ENCODE measurements around the gene TEPSIN. TPM values are rescaled to one million over a fixed set of nuclear protein-coding genes. Genes with fewer than 3 reads are reported as not detected.
A peak's percentile ranks its signal among the peaks of the same experiment; 100 is the strongest.

TEPSIN gene
- total and polyA plus RNA-seq, 2 of the 8 experiments (the other 6 are each of a cell fraction or from before 2014, with no cell fraction given), result 22.9 to 28.0 TPM

DNA sequence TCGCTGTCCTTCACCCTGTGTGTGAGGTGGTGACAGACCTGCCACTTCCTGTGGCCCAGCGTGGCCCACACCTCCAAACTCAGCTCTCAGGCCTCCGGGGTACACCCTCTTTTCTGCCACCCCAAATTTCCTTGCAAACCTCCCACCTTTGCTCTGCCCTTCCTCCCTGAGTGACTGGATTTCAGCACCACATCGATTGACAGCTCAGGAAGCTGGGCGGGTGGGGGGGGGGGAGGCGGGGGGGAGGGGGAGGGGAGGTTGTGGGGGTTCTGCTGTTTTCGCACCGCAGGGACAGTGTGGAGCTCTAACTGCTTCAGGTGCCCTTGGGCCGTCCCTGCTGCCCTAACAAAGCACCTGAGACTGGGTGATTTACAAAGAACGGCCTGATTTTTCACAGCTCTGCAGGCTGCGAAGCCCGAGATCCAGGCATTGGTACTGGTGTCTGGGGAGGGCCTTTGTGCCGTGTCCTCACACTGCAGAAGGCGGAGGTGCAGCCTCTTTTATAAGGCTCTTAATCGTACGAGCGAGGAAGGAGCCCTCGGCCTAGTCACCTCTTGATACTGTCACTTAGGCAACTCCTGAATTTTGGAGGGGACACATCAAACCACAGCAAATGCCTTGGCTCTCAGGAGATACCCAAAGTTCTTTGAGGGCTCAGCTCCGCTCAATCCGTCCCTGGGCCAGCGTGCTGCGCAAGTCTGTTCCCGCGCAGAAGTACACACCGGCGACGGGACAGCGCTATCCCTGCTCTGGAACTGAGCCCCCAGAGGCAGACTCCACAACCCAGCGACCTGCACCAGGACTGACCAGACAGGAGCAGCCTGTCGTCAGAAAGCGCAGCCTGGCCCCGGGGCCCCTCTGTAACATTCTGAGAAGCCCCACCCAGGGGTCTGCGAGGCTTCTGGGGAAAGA, 3.8 kb upstream of the TEPSIN start:
- no peak overlapping the region for H3K56ac ChIP-seq (replicated peaks; ENCODE audit: insufficient read length, low read depth, low read length)
- H3K14ac ChIP-seq (ENCODE audit: insufficient read length), result no peak overlapping the region
- no peak overlapping the region for H2AFZ ChIP-seq (ENCODE audit: low read length)
- 86% methylated on average over 26 of the region's 33 CpGs; no CpG with 5 or more reads in 1 of the 2 experiments for WGBS, 2 experiments (ENCODE audit: extremely low coverage in 1 of 2, insufficient coverage in 1 of 2, insufficient read length in 1 of 2, insufficient replicate concordance in 2 of 2, low coverage in 1 of 2, low lambda C conversion rate in 2 of 2, missing lambda C conversion rate in 1 of 2)
- peaks cover 0 to 19% of the 10 kb centered on the region in 2 experiments; a peak in 2 of 4 replicates for H3K79me2 ChIP-seq (ENCODE audit: control insufficient read depth in 1 of 2, insufficient read depth in 2 of 2, low read length in 2 of 2)
- H3K36me3 ChIP-seq (ENCODE audit: control insufficient read depth in 2 of 4, insufficient read depth in 4 of 4, low read length in 3 of 4), result no peaks in the 10 kb centered on the region
- H3K18ac ChIP-seq (ENCODE audit: extremely low read depth, low read length), result no peak overlapping the region; the same call in 1 of the 2 replicates
- FAIRE-seq (no peak), DNase-seq (ENCODE audit: low read depth in 1 of 2, low spot score in 2 of 2) (no peak)
- H3K79me1 ChIP-seq (ENCODE audit: low read depth, low read length), result peaks cover 4% of the 10 kb centered on the region; the same call in 1 of the 2 replicates
- no peak overlapping the region for H2BK15ac ChIP-seq (ENCODE audit: low read length)
- peaks cover 14 to 22% of the 10 kb centered on the region in 2 experiments for H4K20me1 ChIP-seq (replicated peaks in 1 of 2; ENCODE audit: control insufficient read depth in 1 of 2, insufficient read depth in 2 of 2, low read length in 2 of 2)
- no peak overlapping the region for H2BK5ac ChIP-seq (ENCODE audit: low read depth, low read length)
- CTCF ChIA-PET (ENCODE audit: partially characterized antibody), result interaction anchor here (0.6 to 1.6 kb wide), 9 partner anchors 11 to 219 kb away, joined by 3 to 7 read pairs (median 4); no protein-coding TSS in a partner anchor
- H2BK120ac ChIP-seq (replicated peaks; ENCODE audit: low read depth, low read length), result no peak overlapping the region
- H4K8ac ChIP-seq (ENCODE audit: extremely low read depth, insufficient read depth, low read length), result no peak overlapping the region
- no peak overlapping the region for H4K5ac ChIP-seq (ENCODE audit: insufficient read length, low read depth, low read length)
- no peak overlapping the region for H2BK12ac ChIP-seq (ENCODE audit: low read depth, low read length)
- H2BK20ac ChIP-seq (ENCODE audit: low read length), result no peak overlapping the region
- no peak overlapping the region for H3K9ac ChIP-seq (replicated peaks in 1 of 4; ENCODE audit: extremely low read depth in 1 of 4, low read depth in 3 of 4, low read length in 3 of 4)
- no peaks in the 10 kb centered on the region for H3K9me3 ChIP-seq (ENCODE audit: insufficient read depth in 2 of 2, low read depth in 1 of 2, low read length in 1 of 2)
- no peak overlapping the region for H3K4ac ChIP-seq (replicated peaks; ENCODE audit: insufficient read length, low read depth, low read length)
- peaks cover 8% of the 10 kb centered on the region; the same call in 1 of the 2 replicates for H3K23me2 ChIP-seq (ENCODE audit: low read depth, low read length)
- POLR2A ChIA-PET (ENCODE audit: partially characterized antibody), result interaction anchor here (0.7 to 1.3 kb wide), 5 partner anchors 8 to 277 kb away, joined by 3 to 4 read pairs (median 3); no protein-coding TSS in a partner anchor
- no peak overlapping the region for H4K91ac ChIP-seq (replicated peaks; ENCODE audit: insufficient read length, low read length)
- no peak overlapping the region for H2AK5ac ChIP-seq (ENCODE audit: low read depth, low read length)
- H3K4me3 ChIP-seq (ENCODE audit: extremely low read depth in 1 of 4, insufficient read depth in 2 of 4, low read depth in 3 of 4, low read length in 4 of 4), result no peak overlapping the region
- no peaks in the 10 kb centered on the region for H3K27me3 ChIP-seq (replicated peaks in 1 of 4; ENCODE audit: control insufficient read depth in 3 of 4, extremely low read depth in 1 of 4, insufficient read depth in 3 of 4, low read length in 3 of 4)
- TF ChIP-seq POU5F1 (IDR thresholded peaks at IDR 0.05; ENCODE audit: low read depth, low read length), result no peak
- no peak for TF ChIP-seq RBBP5 (IDR thresholded peaks at IDR 0.05; ENCODE audit: borderline replicate concordance, low read depth, low read length)
- TF ChIP-seq, protein P1, sequence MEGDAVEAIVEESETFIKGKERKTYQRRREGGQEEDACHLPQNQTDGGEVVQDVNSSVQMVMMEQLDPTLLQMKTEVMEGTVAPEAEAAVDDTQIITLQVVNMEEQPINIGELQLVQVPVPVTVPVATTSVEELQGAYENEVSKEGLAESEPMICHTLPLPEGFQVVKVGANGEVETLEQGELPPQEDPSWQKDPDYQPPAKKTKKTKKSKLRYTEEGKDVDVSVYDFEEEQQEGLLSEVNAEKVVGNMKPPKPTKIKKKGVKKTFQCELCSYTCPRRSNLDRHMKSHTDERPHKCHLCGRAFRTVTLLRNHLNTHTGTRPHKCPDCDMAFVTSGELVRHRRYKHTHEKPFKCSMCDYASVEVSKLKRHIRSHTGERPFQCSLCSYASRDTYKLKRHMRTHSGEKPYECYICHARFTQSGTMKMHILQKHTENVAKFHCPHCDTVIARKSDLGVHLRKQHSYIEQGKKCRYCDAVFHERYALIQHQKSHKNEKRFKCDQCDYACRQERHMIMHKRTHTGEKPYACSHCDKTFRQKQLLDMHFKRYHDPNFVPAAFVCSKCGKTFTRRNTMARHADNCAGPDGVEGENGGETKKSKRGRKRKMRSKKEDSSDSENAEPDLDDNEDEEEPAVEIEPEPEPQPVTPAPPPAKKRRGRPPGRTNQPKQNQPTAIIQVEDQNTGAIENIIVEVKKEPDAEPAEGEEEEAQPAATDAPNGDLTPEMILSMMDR (IDR thresholded peaks at IDR 0.05; ENCODE audit: control extremely low read depth in 1 of 3, insufficient read depth in 1 of 3, low read depth in 1 of 3, low read length in 3 of 3), result no peak
- 0 out of 2 replicates have a peak, but pooled peaks have one; percentile 43 for TF ChIP-seq POLR2AphosphoS5 (IDR thresholded peaks at IDR 0.05; ENCODE audit: low read depth, low read length)
- H3K23ac ChIP-seq (ENCODE audit: insufficient read length), result no peak overlapping the region
- peaks cover 0 to 10% (median 8%) of the 10 kb centered on the region in 4 experiments; a peak in 4 of 7 replicates for H3K4me1 ChIP-seq (replicated peaks in 1 of 4; ENCODE audit: control insufficient read depth in 3 of 4, insufficient read depth in 4 of 4, low read length in 3 of 4)
- no peak overlapping the region for H3K4me2 ChIP-seq (ENCODE audit: insufficient read depth in 1 of 2, low read depth in 2 of 2, low read length in 2 of 2)
- no peak overlapping the region for H3K27ac ChIP-seq (ENCODE audit: low read depth, low read length)

Data from H1 (cell line).